ENCODE measurements around the gene FZR1.

DNA sequence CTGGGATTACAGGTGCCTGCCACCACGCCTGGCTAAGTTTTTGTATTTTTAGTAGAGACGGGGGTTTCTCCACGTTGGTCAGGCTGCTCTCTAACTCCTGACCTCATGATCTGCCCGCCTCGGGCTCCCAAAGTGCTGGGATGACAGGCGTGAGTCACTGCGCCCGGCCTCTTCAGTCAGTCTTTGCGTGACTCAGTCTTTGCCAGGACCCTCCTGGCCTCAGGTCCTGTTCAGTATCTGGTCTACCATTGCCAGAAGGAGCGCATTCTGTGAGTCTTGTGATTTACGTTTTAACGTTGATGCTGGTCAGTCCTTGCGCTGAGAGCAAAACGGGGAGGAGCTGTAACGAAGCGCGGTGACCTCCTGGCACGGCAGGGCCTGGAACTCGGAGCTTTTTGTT is 59.0 kb downstream of the FZR1 start:
- TF ChIP-seq, protein P1, sequence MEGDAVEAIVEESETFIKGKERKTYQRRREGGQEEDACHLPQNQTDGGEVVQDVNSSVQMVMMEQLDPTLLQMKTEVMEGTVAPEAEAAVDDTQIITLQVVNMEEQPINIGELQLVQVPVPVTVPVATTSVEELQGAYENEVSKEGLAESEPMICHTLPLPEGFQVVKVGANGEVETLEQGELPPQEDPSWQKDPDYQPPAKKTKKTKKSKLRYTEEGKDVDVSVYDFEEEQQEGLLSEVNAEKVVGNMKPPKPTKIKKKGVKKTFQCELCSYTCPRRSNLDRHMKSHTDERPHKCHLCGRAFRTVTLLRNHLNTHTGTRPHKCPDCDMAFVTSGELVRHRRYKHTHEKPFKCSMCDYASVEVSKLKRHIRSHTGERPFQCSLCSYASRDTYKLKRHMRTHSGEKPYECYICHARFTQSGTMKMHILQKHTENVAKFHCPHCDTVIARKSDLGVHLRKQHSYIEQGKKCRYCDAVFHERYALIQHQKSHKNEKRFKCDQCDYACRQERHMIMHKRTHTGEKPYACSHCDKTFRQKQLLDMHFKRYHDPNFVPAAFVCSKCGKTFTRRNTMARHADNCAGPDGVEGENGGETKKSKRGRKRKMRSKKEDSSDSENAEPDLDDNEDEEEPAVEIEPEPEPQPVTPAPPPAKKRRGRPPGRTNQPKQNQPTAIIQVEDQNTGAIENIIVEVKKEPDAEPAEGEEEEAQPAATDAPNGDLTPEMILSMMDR (IDR thresholded peaks at IDR 0.05): no peak
- no peak for TF ChIP-seq POLR2A (IDR thresholded peaks at IDR 0.05)

All from testis (tissue), 2 donors.